ENCODE results near the gene PDE6A. TPM values are rescaled to one million over a fixed set of nuclear protein-coding genes. Genes with fewer than 3 reads are reported as not detected.

Gene PDE6A
- total RNA-seq, 1 donor = not detected

DNA sequence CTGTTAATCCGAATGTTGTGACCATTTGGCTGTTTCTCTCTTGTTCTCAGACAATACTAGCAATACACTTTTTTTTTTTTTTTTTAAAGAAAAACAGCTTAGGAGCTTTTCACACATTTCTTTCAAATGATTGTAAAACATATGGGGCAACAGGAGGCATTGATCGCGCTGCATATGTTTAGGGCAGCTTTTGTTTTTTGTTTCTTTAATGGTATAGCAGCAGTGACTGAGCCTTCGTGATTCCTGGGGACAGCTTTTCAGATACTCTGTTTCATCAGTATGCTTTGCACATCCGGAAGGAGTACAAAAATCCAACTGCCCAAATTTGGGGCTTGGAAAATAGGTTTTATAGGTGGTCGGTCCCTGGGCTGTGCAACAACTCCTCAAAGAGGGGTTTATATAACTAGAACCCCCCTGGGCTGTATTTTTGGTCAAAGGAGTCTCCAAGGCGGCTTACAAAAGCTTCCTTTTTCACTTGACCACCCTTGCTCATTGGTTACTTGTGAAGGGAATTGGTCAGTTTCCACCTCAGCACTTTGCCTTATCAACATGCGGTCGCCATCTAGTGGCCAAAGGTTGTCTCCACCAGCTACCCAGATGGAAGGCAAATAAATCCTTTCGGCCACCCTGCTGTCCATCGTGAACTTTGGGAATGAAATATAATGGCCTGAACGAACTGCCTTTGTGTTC lies 91.8 kb downstream of the PDE6A start:
- DNase-seq (ENCODE audit: low read depth) = peak; percentile 82
- TF ChIP-seq, protein P1, sequence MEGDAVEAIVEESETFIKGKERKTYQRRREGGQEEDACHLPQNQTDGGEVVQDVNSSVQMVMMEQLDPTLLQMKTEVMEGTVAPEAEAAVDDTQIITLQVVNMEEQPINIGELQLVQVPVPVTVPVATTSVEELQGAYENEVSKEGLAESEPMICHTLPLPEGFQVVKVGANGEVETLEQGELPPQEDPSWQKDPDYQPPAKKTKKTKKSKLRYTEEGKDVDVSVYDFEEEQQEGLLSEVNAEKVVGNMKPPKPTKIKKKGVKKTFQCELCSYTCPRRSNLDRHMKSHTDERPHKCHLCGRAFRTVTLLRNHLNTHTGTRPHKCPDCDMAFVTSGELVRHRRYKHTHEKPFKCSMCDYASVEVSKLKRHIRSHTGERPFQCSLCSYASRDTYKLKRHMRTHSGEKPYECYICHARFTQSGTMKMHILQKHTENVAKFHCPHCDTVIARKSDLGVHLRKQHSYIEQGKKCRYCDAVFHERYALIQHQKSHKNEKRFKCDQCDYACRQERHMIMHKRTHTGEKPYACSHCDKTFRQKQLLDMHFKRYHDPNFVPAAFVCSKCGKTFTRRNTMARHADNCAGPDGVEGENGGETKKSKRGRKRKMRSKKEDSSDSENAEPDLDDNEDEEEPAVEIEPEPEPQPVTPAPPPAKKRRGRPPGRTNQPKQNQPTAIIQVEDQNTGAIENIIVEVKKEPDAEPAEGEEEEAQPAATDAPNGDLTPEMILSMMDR (IDR thresholded peaks at IDR 0.05; ENCODE audit: insufficient read depth, low read length) = peak; percentile 92
- H3K4me3 ChIP-seq (ENCODE audit: low read depth, low read length) = no peak overlapping the region

DNA sequence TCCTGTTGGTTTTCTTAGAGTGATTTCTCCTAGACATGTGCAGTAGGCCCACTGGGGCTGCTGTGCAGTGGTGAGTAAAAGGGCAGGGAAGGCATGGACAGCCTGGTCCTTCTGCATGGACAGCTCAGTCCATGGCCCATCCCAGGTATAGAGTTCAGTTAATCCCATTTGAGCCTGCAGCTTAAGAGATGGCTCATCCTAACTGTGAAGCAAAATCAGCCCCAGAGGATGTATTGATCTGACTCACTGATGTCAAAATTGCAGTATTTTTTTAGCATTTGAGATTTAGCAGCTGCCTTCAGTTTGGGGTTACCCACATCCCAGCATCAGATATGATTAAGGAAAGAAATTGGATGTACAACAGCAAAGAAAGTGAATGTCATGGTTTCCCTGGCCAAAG lies 93.4 kb downstream of the PDE6A start:
- TF ChIP-seq, protein P1 (IDR thresholded peaks at IDR 0.05; ENCODE audit: insufficient read depth, low read length) = no peak
- no peak overlapping the region for H3K4me3 ChIP-seq (ENCODE audit: low read depth, low read length)
- DNase-seq (ENCODE audit: low read depth) = no peak

DNA sequence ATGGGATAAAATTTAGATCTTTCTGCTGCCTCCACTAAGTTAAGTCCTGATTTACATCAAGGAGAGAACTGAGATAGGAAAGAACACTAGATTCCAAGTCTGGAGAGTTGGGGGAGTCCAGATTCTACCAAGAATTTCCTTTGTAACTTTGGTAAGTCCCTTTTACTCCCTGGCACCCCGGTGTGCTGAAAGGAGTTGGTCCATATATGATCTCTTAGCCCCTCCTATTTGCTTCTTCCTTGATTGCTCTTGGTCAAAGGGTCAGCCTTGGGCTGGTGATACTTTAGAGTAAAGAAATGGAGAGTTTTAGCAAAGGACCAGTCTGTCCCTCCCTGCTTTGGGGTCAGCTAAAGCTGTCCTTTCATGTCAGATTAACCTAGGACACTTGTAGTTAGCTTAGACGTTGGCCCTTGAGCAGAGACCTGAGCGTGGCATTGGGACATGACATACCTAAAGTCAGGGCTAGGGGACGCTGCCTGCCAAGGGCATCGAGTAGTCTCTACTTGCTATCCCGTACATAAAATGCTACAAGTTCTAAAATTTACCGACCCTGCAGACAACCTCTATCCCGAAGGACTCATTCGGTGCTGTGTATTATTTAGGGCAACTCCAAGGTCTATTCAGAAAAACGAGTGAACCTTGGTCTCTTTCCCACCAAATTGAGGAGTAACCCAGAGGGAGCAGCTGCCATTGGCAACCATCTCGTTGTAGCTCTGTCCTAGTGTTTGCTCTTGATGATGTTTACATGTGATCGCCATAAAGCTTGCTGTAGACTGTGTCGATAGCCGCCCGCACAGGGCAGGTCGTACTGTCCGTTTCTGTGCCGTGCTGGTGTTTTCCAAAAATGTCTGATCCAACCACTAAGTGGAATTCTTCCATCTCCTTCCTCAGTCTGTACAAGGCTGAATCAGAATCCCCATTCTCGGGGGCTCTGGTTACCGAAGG lies 94.4 kb downstream of the PDE6A start:
- TF ChIP-seq, protein P1 (IDR thresholded peaks at IDR 0.05; ENCODE audit: insufficient read depth, low read length) = no peak
- DNase-seq (ENCODE audit: low read depth) = no peak
- no peak overlapping the region for H3K4me3 ChIP-seq (ENCODE audit: low read depth, low read length)

DNA sequence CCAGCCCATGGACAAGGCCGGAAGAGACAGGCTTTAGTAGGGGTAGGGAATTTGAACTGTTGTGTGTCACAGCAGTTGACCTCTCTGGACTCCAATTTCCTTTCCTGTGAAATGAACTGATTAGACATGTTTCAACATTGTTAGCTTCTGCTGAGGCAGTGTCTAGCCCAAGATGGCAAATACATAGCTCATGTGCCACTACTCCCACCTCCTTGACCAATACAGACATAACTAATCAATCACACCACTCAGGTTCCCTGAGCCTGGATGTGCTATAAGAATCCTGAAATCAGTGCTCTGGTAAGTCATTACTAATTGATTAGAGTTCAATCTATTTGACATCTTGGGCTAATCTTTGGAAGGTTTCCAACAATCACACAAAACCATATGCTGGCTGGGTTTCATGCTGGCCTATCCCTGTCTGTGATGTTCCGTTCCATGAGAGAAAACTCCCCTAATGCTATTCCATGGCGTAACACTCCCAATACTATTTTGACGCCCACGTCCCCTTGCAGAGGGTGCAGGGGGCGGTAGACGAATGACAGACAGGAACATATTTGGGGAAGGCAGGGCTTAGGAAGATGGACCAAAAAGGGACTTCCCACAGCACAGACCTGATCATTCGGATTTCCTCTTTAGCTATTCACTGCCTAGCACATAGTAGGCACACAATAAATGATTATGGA lies 95.2 kb downstream of the PDE6A start:
- no peak overlapping the region for H3K4me3 ChIP-seq (ENCODE audit: low read depth, low read length)
- DNase-seq (ENCODE audit: low read depth) = no peak
- TF ChIP-seq, protein P1 (IDR thresholded peaks at IDR 0.05; ENCODE audit: insufficient read depth, low read length) = no peak

DNA sequence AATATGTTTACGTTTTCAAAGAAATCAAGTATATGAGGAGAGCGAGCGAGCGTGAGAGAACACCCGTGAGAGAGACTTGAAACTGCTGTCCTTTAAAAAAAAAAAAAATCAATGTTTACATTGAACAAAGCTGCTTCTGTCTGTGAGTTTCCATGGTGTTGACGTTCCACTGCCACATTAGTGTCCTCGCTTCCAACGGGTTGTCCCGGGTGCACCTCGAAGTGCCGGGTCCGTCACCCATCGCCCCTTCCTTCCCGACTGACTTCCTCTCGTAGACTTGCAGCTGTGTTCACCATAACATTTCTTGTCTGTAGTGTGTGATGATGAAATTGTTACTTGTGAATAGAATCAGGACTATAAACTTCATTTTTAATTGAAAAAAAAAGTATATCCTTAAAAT lies 97.0 kb downstream of the PDE6A start:
- TF ChIP-seq, protein P1 (IDR thresholded peaks at IDR 0.05; ENCODE audit: insufficient read depth, low read length) = no peak
- H3K4me3 ChIP-seq (ENCODE audit: low read depth, low read length) = no peak overlapping the region
- no peak for DNase-seq (ENCODE audit: low read depth)

DNA sequence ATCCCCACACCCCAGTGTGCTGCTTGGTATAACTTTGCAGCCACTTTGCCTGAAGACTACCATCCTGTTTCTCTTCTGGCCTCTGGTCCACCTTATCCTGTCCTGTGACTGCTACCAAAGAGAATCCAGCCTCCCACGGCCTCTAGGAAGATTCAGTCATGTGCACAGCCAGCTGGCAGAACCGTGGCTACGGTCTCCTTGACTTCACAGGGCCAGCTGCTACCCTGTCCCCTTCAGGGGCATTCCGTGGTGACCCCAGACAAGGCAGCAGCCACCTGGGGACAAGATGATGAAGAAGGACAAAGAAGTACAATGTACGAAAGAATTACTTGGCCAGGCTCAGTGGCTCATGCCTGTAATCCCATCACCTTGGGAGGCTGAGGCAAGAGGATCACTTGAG lies 98.6 kb downstream of the PDE6A start:
- TF ChIP-seq, protein P1 (IDR thresholded peaks at IDR 0.05; ENCODE audit: insufficient read depth, low read length) = no peak
- no peak overlapping the region for H3K4me3 ChIP-seq (ENCODE audit: low read depth, low read length)
- no peak for DNase-seq (ENCODE audit: low read depth)

All from fibroblast of the aortic adventitia (primary cell).